Right ventricle myocardium superior (tissue), 1 donor: ENCODE results near the gene ZNF445. TPM values are rescaled to one million over a fixed set of nuclear protein-coding genes. Genes with fewer than 3 reads are reported as not detected.
"Not testable (repeated sequence)": the region's sequence is repeated elsewhere in the genome, so short reads cannot be mapped to it uniquely, and the experiment has no call there.

Source experiments
- ATAC-seq: fragments of 200-7000 bp; cut with Tn5 transposase; one replicate; pipeline ENCODE4 v1.9.1; 2020; ENCODE audit warnings: mild to moderate bottlenecking; ENCODE audit not compliant: poor library complexity
- DNase-seq: peaks from one replicate; pipeline ENCODE4 v3.0.0-alpha.2; 2020
- intact Hi-C: fragments of 100-400 bp; cut with DNase I; formaldehyde crosslinking; loops from one replicate; pipeline ENCODE4 v1.11.2; 2022
- total RNA-seq: library from RNA; stranded (reverse); fragmentation: NEBNext Ultra II Directional; extraction: Animal tissue kit (Norgen Biotek cat#: 25700); gene quantifications from one replicate; pipeline ENCODE4 v1.2.1, GENCODE V29; 2021
- donor health status: DM: no; HTN: yes; CAD: no; lungs with severe emphysema.

ZNF445 gene
- total RNA-seq, 1 donor from 2014 or later: 12.8 TPM

- ATAC-seq: no peak
- intact Hi-C loops: no loop called here
- DNase-seq: no peak
These were observed 61.1 kb downstream of the ZNF445 start for GRCh38 chr3:44416031-44417030.

- ATAC-seq: no peak
- intact Hi-C loops: no loop called here
- no peak for DNase-seq
These were observed 62.0 kb downstream of the ZNF445 start for GRCh38 chr3:44415421-44415820.

- DNase-seq: no peak
- ATAC-seq: no peak
- intact Hi-C loops: no loop called here
These were observed 62.9 kb downstream of the ZNF445 start for GRCh38 chr3:44414517-44415090.

- DNase-seq (no peak), ATAC-seq (no peak)
- intact Hi-C loops: no loop called here
These were observed 65.1 kb downstream of the ZNF445 start for GRCh38 chr3:44412365-44412764.

- DNase-seq (no peak), ATAC-seq (no peak)
- intact Hi-C loops: no loop called here
These were observed 66.3 kb downstream of the ZNF445 start for GRCh38 chr3:44411031-44411645.

GRCh38 chr3:44409640-44410410, 67.6 kb downstream of the ZNF445 start:
- intact Hi-C loops: no loop called here
- ATAC-seq (no peak), DNase-seq (no peak)

GRCh38 chr3:44402548-44402947, 74.9 kb downstream of the ZNF445 start:
- DNase-seq (no peak), ATAC-seq (peak; percentile 74)
- intact Hi-C loops: no loop called here

GRCh38 chr3:44400771-44401170, 76.7 kb downstream of the ZNF445 start:
- ATAC-seq (no peak), DNase-seq (no peak)
- intact Hi-C loops: no loop called here

GRCh38 chr3:44398853-44399252, 78.6 kb downstream of the ZNF445 start:
- intact Hi-C loops: no loop called here
- no peak for DNase-seq
- ATAC-seq: no peak

GRCh38 chr3:44398271-44398670, 79.2 kb downstream of the ZNF445 start:
- intact Hi-C loops, ATAC-seq, DNase-seq: not testable (repeated sequence)

- intact Hi-C loops: no loop called here
- DNase-seq: no peak
- no peak for ATAC-seq
These were observed 81.0 kb downstream of the ZNF445 start for GRCh38 chr3:44396200-44397171.

- no peak for ATAC-seq
- DNase-seq: no peak
- intact Hi-C loops: no loop called here
These were observed 81.8 kb downstream of the ZNF445 start for GRCh38 chr3:44395714-44396113.

- no peak for ATAC-seq
- DNase-seq: no peak
- intact Hi-C loops: no loop called here
These were observed 85.0 kb downstream of the ZNF445 start for GRCh38 chr3:44392489-44392888.

GRCh38 chr3:44387404-44387803, 90.1 kb downstream of the ZNF445 start:
- intact Hi-C loops: no loop called here
- DNase-seq (peak; percentile 38), ATAC-seq (no peak)
